Measurements from ENCODE around the gene ANG.

Gene ANG

GRCh38 chr14:20679907-20680306 lies 8.7 kb upstream of the ANG start:
- no peak for DNase-seq

GRCh38 chr14:20680363-20680762 lies 8.2 kb upstream of the ANG start:
- DNase-seq = no peak

DNA sequence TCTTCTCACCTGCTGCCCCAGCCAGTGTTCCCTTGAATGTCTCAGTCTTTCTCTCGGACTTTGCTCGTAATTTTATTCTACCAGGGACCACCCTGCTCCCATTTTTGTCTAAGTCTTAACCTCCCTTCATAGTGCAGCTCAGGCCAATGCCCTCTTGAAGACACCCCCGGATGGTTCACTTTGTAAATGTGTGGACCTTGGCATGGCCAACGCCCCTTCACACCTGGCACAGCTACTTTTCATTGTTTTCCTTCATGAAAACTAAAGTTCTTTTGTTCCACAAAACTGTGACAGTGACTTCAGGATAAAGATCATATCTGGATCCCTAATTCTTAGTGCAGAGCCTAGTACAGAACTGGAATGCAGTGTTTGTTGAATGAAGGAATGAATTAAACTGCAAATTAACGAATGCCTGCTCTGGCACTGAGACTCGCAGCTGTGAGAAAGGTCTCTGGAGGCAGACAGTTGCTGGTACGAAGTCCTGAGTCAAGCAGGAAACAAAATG lies 7.7 kb upstream of the ANG start:
- no peak for DNase-seq

GRCh38 chr14:20681348-20682126 lies 7.0 kb upstream of the ANG start:
- peak; percentile 93 for DNase-seq

GRCh38 chr14:20682127-20682434 lies 6.5 kb upstream of the ANG start:
- no peak for DNase-seq

GRCh38 chr14:20682435-20683124 lies 6.0 kb upstream of the ANG start:
- peak; percentile 92 for DNase-seq

DNA sequence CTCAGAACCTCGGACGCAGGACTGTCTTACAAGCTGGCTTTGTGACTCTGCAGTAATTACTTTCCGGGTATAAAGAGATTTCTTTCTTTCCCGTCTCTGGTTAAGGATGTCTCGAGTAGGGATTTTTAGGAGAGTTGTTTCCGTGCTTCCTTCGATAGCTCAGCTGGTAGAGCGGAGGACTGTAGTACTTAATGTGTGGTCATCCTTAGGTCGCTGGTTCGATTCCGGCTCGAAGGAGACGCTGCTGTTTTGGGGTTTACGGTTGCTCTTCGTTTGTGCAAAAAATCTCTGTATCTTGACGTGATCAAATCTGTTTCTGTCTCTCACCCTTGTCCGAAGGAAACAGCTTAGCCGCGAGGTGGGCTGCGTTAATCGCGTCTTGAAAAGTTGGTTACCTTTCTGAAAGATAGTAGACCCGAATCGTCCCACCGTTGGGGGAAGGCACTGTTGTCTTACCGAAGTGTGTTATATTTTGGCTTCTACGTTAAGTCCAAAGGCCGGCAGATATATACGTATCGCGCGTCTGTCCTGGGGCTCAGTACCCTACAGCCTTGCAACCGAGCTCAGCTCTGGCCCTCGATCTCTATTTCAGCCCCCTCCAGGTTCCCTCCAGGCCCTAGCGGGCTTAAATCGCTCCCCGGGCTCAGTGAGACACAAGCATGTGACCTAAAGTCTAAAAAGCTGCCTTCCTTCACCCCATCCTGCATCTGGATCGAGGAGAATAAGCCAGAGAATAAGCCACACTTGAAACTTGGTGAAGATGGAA lies 5.3 kb upstream of the ANG start:
- peak; percentile 94 for DNase-seq

DNA sequence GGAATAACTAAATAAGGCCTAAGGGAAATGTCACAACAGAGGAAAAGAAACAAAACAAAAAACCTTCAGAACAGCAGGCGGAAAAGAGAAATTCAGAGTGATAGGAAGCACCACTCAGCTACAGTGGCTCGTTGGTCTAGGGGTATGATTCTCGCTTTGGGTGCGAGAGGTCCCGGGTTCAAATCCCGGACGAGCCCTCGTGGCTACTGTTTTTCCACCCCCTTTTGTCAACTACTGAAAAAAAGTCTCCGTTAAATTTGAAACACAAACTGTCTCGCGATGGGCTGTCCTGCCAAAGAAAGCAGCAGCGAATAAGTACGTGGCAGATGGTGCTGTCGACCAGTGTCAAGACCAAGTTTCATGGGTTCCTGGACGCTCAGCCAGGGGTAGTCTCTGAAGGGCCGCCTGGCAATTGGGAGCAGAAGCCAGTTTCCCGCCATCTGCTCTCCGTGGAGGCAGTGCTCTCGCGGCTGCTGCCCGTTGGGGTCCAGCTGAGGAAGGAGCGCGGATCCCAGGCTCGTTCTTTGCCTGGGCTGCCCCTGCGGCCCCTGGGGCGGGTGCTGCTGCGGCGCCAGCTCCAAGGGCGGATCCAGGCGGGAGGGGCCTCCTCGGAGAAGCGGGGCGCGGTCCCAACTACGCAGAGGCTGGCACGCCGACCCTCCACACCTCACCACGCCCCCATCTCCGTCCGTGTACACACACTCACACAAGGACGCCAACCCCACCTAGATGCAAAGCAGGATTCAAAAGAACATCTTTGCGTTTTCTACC lies 4.5 kb upstream of the ANG start, which contains the start of gene RNASE4:
Gene RNASE4, plus strand, starts transcription at position 670 of the 771 bp plus-strand sequence. CDS start 14,812 bp downstream, outside the sequence.
- DNase-seq = peak; percentile 91

DNA sequence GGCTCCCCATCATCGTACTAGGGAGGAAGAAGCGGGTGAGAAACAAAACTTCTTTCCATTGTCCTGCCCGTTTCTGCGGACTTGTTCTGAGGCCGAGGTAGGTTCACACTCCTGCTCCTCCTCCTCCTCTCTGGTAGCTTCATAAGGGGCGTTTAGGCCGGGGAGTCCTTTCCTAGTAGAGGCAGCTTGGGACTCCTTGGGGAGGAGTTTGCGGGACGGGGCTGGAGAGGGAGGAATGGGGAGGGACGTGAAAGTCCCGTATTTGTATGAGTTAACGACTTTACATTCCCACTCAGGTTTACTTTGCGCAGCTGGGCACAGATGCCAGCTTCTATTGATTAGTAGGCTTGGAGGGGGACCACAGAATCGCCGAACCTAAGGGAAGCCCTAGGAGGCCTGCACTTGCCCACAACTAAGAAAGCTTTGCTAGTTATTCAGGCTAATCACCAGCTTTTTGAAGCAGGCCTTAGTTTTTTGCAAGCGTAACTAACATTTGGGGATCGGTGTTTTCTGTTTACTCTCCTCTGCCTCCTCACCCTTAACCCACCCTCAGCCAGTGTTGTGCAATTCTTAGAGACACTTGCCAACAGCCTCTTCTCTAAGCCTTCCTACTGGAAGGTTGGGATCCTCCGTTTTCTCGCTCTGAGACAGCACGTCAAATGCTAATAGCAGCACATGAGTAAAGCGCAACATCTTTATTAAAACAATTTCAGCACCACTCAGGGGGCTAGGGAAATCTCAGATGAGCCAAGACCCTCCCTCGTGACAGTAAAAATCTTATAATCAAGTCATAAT lies 3.7 kb upstream of the ANG start:
- DNase-seq = no peak

- no peak for DNase-seq
Observed at GRCh38 chr14:20686386-20687143, 2.0 kb upstream of the ANG start.

DNA sequence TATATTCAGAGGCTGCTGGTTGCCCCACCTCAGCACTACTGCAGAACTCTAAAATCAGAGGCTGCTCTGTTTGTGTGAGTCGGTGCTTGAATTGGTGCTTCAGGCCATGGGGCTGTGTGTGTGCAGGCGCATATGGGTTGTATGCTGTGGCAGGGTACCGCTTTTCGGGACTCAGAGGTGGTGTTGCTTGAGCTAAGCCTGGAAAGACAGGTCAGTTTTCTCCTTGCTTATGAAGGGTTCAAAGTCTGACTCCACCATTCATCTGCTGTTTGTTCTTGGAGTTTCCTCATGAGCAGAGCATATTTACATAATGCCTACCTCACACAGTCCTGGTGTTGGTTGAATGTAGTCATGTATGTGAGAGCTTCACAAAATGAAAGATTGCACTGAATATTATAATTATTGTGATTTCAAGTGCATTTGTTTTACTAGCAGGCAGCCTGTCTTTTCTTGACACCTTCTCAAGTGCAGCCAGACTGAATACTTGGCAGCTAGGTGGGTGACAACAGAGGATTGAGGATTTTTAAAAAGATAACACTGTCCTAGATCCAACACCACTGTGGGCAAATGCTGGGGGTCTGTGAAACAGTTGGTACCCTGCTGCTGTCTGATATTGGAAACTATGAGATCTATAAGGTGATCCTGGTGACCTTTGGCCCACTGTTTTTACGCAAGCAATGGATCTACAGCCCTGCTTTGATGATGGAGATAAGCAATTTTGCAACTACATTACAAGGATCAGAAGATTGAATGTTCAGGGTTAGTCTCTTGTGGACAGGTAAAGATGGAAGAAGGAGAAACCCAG lies 1.0 kb upstream of the ANG start:
- DNase-seq = no peak

GRCh38 chr14:20690848-20691640 lies 2.5 kb downstream of the ANG start:
- DNase-seq = peak; percentile 77

GRCh38 chr14:20692116-20692751 lies 3.7 kb downstream of the ANG start:
- peak; percentile 80 for DNase-seq

DNA sequence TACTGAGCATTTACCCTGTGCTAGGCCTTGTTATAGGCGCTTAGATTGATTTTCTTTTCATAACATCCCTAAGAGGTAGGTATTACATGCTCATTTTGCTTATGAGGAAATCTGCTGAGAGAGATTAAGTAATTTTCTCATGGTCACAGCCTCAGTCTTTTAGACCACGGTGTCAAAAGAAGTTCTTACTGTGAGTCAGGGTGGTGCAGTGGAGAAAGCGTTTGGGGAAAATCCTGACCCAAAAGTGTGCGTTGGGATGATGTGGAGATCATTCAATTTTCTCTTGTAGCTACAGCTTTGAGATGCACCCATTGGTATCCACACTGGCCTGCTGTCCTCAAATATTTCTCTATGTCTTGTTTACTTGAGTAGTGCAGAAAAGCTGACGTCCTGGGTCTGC lies 8.2 kb downstream of the ANG start:
- no peak for DNase-seq

DNA sequence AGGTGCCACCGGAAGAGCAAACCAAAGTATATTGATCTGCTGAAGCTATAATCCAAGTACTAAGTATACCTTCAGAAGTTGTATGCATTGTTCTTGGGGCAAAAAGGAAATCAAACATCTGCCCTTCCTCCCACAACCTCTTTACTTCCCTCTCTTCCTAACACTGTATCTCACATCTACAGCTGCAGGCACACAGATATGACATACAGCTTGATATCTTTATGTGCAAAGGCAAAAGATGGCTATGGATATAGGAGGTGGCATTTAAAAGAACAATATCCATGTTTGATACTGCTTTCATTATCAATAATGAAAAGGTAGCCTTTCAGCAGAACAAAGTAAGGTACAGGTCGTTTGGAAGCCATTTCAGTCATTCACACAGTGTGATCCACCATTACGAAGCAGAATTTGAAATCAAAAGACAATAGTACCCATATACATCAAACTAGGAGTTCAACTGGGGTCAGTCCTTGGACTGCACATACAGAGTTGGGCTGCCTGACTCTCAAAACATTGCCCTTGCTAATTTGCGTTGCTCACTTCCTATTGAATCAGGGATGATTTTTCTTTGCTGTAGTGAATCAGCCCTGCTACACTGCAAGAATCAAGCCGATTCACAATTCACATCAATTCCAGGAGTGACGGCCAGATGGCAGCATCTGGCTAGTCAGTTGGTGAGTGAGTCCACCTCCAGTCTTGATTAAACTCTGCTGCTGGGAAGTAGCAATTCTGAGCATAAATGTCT lies 8.9 kb downstream of the ANG start:
- DNase-seq = peak; percentile 80

DNA sequence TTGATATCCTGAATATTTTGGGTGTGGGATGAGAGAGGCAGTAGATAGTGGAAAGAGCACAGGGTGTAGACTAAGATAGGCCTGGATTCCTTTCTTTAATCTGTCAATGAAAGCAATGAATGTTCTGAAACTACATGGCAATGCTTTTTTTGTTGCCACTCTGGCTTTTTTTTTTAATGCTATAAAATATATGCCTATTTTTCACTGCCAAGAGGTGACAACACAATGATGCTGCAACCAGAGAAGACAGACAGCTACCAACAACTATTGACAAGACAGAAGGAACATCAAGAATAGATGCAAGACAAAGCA lies 9.4 kb downstream of the ANG start:
- no peak for DNase-seq

- DNase-seq = no peak
Observed at GRCh38 chr14:20698934-20699333, 10.4 kb downstream of the ANG start.

DNA sequence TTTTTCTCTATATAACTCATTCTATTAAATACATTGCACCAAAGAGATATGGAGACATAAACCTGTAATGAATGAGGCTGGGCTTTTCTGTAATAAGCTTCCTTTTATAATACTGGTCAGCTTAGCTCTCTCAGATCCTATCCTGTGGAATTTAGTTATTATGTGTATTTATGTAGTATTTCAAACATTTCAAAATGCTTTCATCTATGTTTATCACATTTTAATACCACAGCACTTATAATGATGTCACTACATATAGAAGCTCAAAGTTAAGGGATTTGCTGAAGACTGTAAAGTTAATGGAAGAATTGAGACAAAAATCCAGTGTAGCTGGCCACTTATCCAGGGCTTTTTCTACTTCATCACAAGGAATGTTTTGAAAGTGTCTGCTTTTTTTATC lies 11.4 kb downstream of the ANG start:
- DNase-seq = no peak

Measured in activated CD4-positive, alpha-beta T cell treated with anti-CD3 and anti-CD28 coated beads, Interleukin-10, Interleukin-2, amounts not matched to agents 100 ng/mL and 50 ng/mL, durations not matched to agents 16 hours and 8 hours (primary cell).